NCI-H510A (cell line): Measurements from ENCODE around the gene APBB2.

ENCODE experiments used
- DNase-seq: peaks from one replicate; lab custom pipeline; 2025; lab: John Stamatoyannopoulos, UW

The APBB2 gene

DNA sequence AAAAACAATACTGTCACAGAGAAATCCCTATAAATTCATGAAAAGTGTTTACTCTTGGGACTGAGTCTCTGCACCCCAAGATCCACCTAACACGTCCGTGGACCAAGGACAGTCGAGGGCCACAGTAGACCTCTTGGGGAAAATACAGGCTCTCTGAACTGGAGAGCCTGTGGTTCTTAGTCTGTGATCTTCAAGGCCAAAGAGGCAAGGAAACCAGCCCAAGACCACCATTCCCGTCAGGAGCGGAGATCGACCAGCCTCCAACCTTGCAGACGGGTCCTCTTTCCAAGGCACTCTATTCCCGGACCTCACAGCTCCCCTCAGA, 1.6 kb upstream of the APBB2 start:
- no peak for DNase-seq

- no peak for DNase-seq
Measured at GRCh38 chr4:41215155-41215554, 813 bp upstream of the APBB2 start.

- no peak for DNase-seq
Measured at GRCh38 chr4:41214825-41215146, 444 bp upstream of the APBB2 start.

DNA sequence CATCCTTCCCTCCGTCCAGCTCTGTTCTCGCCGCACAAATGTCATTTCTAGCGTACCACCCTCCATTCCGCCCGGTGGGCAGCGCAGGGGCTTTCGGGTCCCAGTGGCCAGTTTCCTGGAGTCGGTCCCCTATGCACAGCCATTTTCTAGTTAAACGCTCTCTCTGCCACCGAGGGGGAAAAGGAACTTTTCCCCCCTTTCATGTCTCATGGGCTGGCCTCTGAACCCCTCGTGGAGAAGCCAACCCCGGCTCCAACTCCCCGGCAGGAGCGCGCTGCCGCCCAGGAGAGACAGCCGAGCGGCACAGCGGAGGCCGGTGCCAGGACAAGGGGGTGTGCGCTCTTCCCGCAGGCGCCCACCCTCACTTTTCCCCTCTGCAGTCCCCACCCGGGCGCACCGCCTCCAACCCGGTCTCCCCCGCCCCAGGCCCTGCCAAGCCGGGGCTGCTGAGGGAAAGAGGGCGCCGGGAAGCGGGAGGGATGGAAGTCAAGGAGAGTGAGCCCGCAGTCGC, 662 bp downstream of the APBB2 start:
- DNase-seq: no peak

- DNase-seq: no peak
Measured at GRCh38 chr4:41212616-41213203, 1.6 kb downstream of the APBB2 start.

DNA sequence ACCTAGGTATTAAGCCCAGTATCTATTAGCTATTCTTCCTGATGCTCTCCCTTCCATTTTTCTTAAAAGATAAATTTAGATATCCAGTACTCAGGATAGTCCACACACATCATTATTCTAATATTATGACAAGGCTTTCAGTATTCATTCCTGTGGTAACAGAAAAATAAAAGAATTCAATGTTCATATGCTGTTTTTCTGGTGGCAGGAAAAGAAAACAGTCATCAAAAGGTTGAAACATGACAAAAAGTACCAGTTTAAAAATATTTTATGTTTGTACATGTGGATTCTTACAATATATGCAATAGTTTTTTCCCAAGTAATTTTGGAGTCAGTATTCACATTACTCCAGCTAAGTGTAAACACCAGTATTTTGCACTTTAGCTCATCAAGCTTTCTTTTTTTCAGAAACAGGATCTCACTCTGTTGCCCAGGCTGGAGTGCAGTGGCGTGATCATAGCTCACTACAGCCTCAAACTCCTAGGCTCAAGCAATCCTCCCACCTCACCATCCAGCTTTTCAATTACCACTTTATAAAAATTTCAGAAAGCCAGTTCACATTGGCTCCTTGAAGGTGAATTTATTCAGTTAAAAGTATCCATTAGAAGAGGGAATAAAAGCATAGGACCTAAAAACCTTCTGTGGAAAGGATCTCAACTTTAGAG, 2.3 kb downstream of the APBB2 start:
- DNase-seq: no peak

DNA sequence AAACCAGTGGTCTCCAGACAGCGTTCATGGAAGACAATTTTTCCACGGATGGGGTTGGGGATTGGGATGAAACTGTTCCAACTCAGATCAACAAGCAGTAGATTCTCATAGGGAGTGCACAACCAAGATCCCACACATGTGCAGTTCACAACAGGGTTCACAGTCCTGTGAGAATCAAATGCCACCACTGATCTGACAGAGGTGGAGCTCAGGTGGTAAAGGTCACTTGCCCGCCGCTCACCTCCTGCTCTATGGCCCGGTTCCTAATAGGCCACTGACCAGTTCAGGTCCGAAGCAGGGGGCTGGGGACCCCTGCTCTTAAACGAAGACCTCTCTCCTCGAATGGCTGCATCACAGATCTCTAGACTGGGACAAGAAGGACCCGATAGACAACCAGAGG, 4.4 kb downstream of the APBB2 start:
- no peak for DNase-seq

- no peak for DNase-seq
Measured at GRCh38 chr4:41209187-41209586, 5.2 kb downstream of the APBB2 start.

GRCh38 chr4:41207291-41207831, 7.0 kb downstream of the APBB2 start:
- DNase-seq: no peak

DNA sequence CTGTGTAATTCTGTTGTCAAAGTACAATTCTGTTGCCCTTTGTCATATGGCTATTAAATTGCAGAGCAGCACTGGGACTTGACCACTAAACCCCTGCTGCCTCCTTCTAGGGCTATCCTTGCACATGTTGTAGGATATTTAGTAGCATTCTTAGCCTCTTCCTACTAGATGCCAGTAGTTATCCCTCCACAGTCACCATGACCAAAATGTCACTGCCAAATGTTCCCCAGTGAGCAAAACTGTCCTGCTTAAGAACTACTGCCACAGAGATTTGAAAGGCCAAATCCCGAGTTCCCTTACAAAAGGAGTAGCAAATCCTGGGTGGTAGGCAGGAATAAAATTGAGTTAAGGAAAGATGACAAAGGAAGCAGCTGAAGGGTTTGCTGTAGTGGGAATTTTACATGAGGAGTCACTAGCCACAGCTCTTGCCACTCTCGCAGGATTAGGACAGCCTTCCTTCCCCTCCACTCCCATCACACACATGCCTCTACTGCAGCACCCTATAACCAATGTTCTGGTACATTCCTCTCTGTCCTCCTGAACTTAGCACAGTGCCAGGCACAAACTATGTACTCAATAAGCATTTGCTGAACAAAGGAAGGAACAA, 8.4 kb downstream of the APBB2 start:
- DNase-seq: no peak

- no peak for DNase-seq
Measured at GRCh38 chr4:41205130-41205529, 9.2 kb downstream of the APBB2 start.

GRCh38 chr4:41204400-41204978, 9.9 kb downstream of the APBB2 start:
- DNase-seq: no peak

- no peak for DNase-seq
Measured at GRCh38 chr4:41203841-41204240, 10.5 kb downstream of the APBB2 start.

DNA sequence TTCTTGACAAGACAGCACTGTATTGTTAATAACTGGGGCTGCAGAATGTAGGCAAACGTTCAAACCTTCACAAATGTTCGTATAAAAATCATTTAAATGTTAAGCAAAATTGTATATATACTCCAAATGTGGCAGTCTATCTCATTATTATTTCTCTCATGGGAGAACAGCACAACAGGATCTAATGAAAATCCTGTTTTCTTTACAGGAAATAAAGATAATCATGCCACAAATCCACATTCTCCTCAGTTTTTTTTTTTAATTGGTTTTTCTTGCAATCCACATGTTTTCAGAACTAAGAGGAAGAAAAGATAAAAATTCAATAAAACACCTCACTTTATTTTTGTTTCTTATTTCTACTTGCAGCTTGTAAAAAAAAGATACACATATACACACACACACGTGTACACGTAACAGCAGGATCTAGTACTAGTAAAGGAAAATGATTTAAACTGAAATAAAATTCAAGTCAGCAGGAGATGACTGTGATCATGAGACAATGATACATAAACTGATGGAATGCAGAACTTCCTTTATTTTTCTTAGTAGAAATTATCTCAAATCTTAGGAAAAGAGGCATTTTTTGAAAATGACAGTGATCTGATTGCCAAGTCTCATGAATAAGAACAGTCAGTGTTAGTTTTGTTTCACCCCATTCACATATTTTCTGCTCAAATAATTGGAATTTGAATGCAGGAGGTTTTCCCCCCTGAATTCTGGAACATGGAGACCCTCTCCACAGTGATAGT, 11.3 kb downstream of the APBB2 start:
- no peak for DNase-seq

- no peak for DNase-seq
Measured at GRCh38 chr4:41202356-41202755, 12.0 kb downstream of the APBB2 start.

GRCh38 chr4:41200486-41201017, 13.8 kb downstream of the APBB2 start:
- DNase-seq: no peak

- DNase-seq: no peak
Measured at GRCh38 chr4:41199788-41200187, 14.6 kb downstream of the APBB2 start.

GRCh38 chr4:41197996-41198395, 16.3 kb downstream of the APBB2 start:
- DNase-seq: no peak

- no peak for DNase-seq
Measured at GRCh38 chr4:41197495-41197894, 16.8 kb downstream of the APBB2 start.

GRCh38 chr4:41196633-41197332, 17.6 kb downstream of the APBB2 start:
- DNase-seq: no peak

DNA sequence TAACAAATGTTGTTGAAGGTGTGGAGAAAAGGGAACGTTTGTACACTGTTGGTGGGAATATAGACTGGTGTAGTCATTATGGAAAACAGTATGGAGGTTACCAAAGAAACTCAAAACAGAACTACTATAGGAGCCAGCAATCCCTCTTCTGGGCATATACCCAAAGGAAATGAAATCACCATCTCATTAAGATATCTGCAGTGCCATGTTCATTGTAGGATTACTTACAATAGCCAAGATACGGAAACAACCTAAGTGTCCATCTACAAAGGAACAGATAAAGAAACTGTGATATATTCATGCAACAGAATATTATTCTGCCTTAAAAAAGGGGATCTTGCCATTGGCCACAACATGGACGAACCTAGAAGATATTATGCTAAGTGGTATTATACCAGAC, 22.2 kb downstream of the APBB2 start:
- DNase-seq: no peak

DNA sequence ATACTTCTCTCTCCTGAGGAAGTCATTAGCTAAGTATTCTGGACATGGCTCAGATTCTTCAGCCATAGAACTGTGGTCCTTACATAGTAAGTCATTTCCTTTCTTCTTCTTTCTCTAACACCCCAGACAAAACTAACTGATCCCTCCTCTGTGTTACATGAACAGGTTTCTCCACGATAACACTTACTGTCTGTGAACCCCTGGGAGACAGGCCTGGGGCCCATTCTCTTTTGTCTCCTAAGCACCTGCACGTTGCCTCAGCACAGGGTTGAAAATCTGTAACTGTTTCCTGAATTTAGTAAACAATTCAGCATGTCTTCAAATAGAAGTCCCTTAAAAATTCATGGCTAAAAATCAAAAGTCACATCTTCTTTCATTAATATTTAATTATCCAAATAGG, 24.7 kb downstream of the APBB2 start:
- DNase-seq: no peak
